Transverse colon (tissue), 4 donors: ENCODE data around the gene PBXIP1. TPM values are rescaled to one million over a fixed set of nuclear protein-coding genes. Genes with fewer than 3 reads are reported as not detected.

Experiments
- DNase-seq: peaks from one replicate; pipeline ENCODE4 v3.0.0-alpha.2; 2019
- H3K27ac ChIP-seq, 4 donors: fragments of 200-600 bp; sonication (generic); 2 replicates each; pipeline ENCODE4 v1.5.1; 2016 to 2018; ENCODE audit warnings: inconsistent platforms in 4 of 4
- H3K27me3 ChIP-seq: fragments of 200-600 bp; sonication (generic); 2 replicates; pipeline ENCODE4 v1.5.1; 2017; ENCODE audit warnings: inconsistent platforms
- H3K36me3 ChIP-seq, 4 donors: fragments of 200-600 bp; sonication (generic); 2 replicates each; pipeline ENCODE4 v1.5.1; 2017 to 2019; ENCODE audit warnings: inconsistent platforms in 4 of 4
- H3K4me1 ChIP-seq, 4 donors: fragments of 200-600 bp; sonication (generic); 2 replicates each; pipeline ENCODE4 v1.5.1; 2017 to 2020; ENCODE audit warnings: inconsistent platforms in 4 of 4
- H3K4me3 ChIP-seq, 4 donors: fragments of 200-600 bp; sonication (generic); 1 replicate in 1 of 4; 2 replicates in 3 of 4; pipeline versions ENCODE4 v1.5.1 to v1.6.1; 2017 to 2019; ENCODE audit warnings: inconsistent platforms in 4 of 4
- H3K9me3 ChIP-seq, 2 donors: fragments of 200-600 bp; sonication (generic); 2 replicates each; pipeline ENCODE4 v1.5.1; 2017 to 2019; ENCODE audit warnings: inconsistent platforms in 2 of 2
- EP300 ChIP-seq: sonication (generic); formaldehyde crosslinking; IDR thresholded peaks from one replicate; pipeline ENCODE4 v1.6.1; 2017; ENCODE audit warnings: antibody characterized with exemption, low read depth
- POLR2A ChIP-seq: fragments of 450-650 bp; IDR thresholded peaks from one replicate; pipeline ENCODE4 v1.6.1; 2016; ENCODE audit warnings: antibody characterized with exemption, mild to moderate bottlenecking, moderate library complexity
- POLR2AphosphoS5 ChIP-seq, 3 donors: sonication (generic); formaldehyde crosslinking; IDR thresholded peaks; one replicate each; pipeline ENCODE4 v1.6.1; 2016; ENCODE audit warnings: antibody characterized with exemption in 3 of 3
- WGBS, 2 donors: methylation state at CpG; one replicate each; pipeline ENCODE4 v1.1.5; 2018; ENCODE audit warnings: low coverage in 1 of 2; 5-methylcytosine and 5-hydroxymethylcytosine counted together
- in situ Hi-C, 4 donors: fragments of 200-750 bp; cut with MboI; loops; one replicate each; pipeline versions ENCODE4 v1.15.0 to v1.15.1; 2017; ENCODE audit warnings: low sequenced_read_pairs in 3 of 4, low pct_ligation_motif_present in 1 of 4, low pct_unique_long_range_greater_than_20kb in 1 of 4
- intact Hi-C: fragments of 100-400 bp; cut with DNase I; formaldehyde crosslinking; loops from one replicate; pipeline ENCODE4 v1.15.1; 2023; ENCODE audit warnings: low total_unique reads
- small RNA-seq, 4 donors: library from RNA; depleted of rRNA; stranded (forward); fragments of <200 nt; gene quantifications; one replicate each; pipeline ENCODE3, GENCODE V24; 2016
- total RNA-seq, 4 donors: library from RNA; depleted of rRNA; stranded (reverse); fragments of >200 nt; gene quantifications; one replicate each; pipeline ENCODE4 v1.1.0, GENCODE V29; 2016
- TF ChIP-seq, protein P1 (sequence below), 5 experiments: fragments of 200-600 bp in 3 of 5; fragments of 450-650 bp in 2 of 5; sonication (generic) in 3 of 5; IDR thresholded peaks; 1 replicate in 2 of 5; 2 replicates in 3 of 5; pipeline ENCODE4 v1.5.1; 2016 to 2017; ENCODE audit warnings: antibody characterized with exemption in 5 of 5, inconsistent platforms in 3 of 5, mild to moderate bottlenecking in 2 of 5, moderate library complexity in 1 of 5

The PBXIP1 gene
- total RNA-seq, 4 donors from 2014 or later, result 54.1 to 94.1 (median 83.6) TPM

GRCh38 chr1:154895798-154896197 lies 60.1 kb downstream of the PBXIP1 start:
- TF ChIP-seq, protein P1, sequence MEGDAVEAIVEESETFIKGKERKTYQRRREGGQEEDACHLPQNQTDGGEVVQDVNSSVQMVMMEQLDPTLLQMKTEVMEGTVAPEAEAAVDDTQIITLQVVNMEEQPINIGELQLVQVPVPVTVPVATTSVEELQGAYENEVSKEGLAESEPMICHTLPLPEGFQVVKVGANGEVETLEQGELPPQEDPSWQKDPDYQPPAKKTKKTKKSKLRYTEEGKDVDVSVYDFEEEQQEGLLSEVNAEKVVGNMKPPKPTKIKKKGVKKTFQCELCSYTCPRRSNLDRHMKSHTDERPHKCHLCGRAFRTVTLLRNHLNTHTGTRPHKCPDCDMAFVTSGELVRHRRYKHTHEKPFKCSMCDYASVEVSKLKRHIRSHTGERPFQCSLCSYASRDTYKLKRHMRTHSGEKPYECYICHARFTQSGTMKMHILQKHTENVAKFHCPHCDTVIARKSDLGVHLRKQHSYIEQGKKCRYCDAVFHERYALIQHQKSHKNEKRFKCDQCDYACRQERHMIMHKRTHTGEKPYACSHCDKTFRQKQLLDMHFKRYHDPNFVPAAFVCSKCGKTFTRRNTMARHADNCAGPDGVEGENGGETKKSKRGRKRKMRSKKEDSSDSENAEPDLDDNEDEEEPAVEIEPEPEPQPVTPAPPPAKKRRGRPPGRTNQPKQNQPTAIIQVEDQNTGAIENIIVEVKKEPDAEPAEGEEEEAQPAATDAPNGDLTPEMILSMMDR (IDR thresholded peaks at IDR 0.05), result no peak
- TF ChIP-seq POLR2A, result no peak
- no peak for TF ChIP-seq EP300
- no peak for TF ChIP-seq POLR2AphosphoS5 (IDR thresholded peaks at IDR 0.05)
- Histone ChIP-seq H3K27ac (no peak overlapping the region), H3K27me3 (no peaks in the 10 kb centered on the region), H3K36me3 (no peaks in the 10 kb centered on the region), H3K4me1 (no peaks in the 10 kb centered on the region), H3K4me3 (no peak overlapping the region), H3K9me3 (no peaks in the 10 kb centered on the region)
- DNase-seq, result no peak
- in situ Hi-C loops (loop anchor here in 1 of 4 donors (25.0 kb wide), 2 partner anchors 233 to 333 kb away; partner anchors contain the start of genes CHRNB2 and UBE2Q1), intact Hi-C loops (no loop called here)
- 74 to 75% methylated on average over 4 to 7 of the region's 7 CpGs for WGBS, 2 donors

Small RNA genes within 50 kb of the gene (small RNA-seq; reads per million reads assigned to genes)
- 0 reads per million in 4 donors for gene MIR4258
- gene RF00017, result 0 reads per million in 4 donors

Other genes with a start within 250 kb of the PBXIP1 start
- 1 to 10 TPM; 2.3 to 5.0 (median 3.5) TPM for gene KCNN3, start 85.8 kb downstream of the PBXIP1 start, total RNA-seq
- 10 to 100 TPM in 3 of 4 donors, 1 to 10 TPM in 1; 6.0 to 19.9 (median 13.1) TPM for gene PMVK, start 19.4 kb downstream of the PBXIP1 start, total RNA-seq
- 10 to 100 TPM; 23.3 to 63.7 (median 29.0) TPM for gene PYGO2, start 5.7 kb upstream of the PBXIP1 start, total RNA-seq
- gene SHC1, start 14.6 kb upstream of the PBXIP1 start, total RNA-seq, result 100 to 1,000 TPM in 2 of 4 donors, 10 to 100 TPM in 2; 71.1 to 149 (median 92.0) TPM
- gene CKS1B, start 18.6 kb upstream of the PBXIP1 start, total RNA-seq, result 10 to 100 TPM in 3 of 4 donors, not detected in 1; 28.9 to 41.4 (median 35.2) TPM
- 10 to 100 TPM; 32.7 to 42.4 (median 36.0) TPM for gene FLAD1, start 27.2 kb upstream of the PBXIP1 start, total RNA-seq
- gene LENEP, start 37.5 kb upstream of the PBXIP1 start, total RNA-seq, result not detected
- gene ZBTB7B, start 46.7 kb upstream of the PBXIP1 start, total RNA-seq, result 100 to 1,000 TPM in 3 of 4 donors, 10 to 100 TPM in 1; 85.2 to 513 (median 272) TPM
- gene DCST2, start 77.7 kb upstream of the PBXIP1 start, total RNA-seq, result 1 to 10 TPM in 3 of 4 donors, not detected in 1; 1.9 to 4.6 (median 4.5) TPM
- gene DCST1, start 77.7 kb upstream of the PBXIP1 start, total RNA-seq, result under 1 TPM in 2 of 4 donors, not detected in 2; 0.32 to 0.41 TPM
- gene ADAM15, start 95.2 kb upstream of the PBXIP1 start, total RNA-seq, result 100 to 1,000 TPM in 3 of 4 donors, 10 to 100 TPM in 1; 90.6 to 196 (median 115) TPM
- gene EFNA4, start 107.6 kb upstream of the PBXIP1 start, total RNA-seq, result 10 to 100 TPM; 18.3 to 57.2 (median 37.2) TPM
- 1 to 10 TPM; 3.4 to 7.9 (median 7.2) TPM for gene EFNA3, start 122.7 kb upstream of the PBXIP1 start, total RNA-seq
- gene EFNA1, start 171.8 kb upstream of the PBXIP1 start, total RNA-seq, result 100 to 1,000 TPM in 1 of 4 donors, 10 to 100 TPM in 3; 18.5 to 108 (median 62.7) TPM
- gene SLC50A1, start 179.8 kb upstream of the PBXIP1 start, total RNA-seq, result 100 to 1,000 TPM in 1 of 4 donors, 10 to 100 TPM in 2, 1 to 10 TPM in 1; 5.2 to 199 (median 44.4) TPM
- 100 to 1,000 TPM in 1 of 4 donors, 10 to 100 TPM in 2, 1 to 10 TPM in 1; 7.2 to 130 (median 62.6) TPM for gene DPM3, start 184.4 kb upstream of the PBXIP1 start, total RNA-seq
- 100 to 1,000 TPM; 106 to 240 (median 131) TPM for gene KRTCAP2, start 217.2 kb upstream of the PBXIP1 start, total RNA-seq
- gene TRIM46, start 217.8 kb upstream of the PBXIP1 start, total RNA-seq, result under 1 TPM in 2 of 4 donors, not detected in 2; 0.41 to 0.48 TPM